Neural cell (in vitro differentiated cells): ENCODE results near the gene CPM.

Experiments
- CTCF ChIP-seq: fragments of 450-650 bp; IDR thresholded peaks from 2 replicates; pipeline ENCODE4 v1.5.1; 2014; ENCODE audit warnings: antibody characterized with exemption, mild to moderate bottlenecking, moderate library complexity; ENCODE audit not compliant: poor library complexity, severe bottlenecking
- EP300 ChIP-seq: fragments of 450-650 bp; conservative IDR thresholded peaks from 2 replicates; pipeline ENCODE4 v1.6.1; 2014; ENCODE audit warnings: antibody characterized with exemption, mild to moderate bottlenecking, moderate library complexity; ENCODE audit not compliant: poor library complexity, severe bottlenecking
- EZH2 ChIP-seq: fragments of 200-600, 300-800 bp; shearing (Covaris generic), sonication (generic); IDR thresholded peaks from 2 replicates; pipeline ENCODE4 v1.6.1; 2014; ENCODE audit warnings: antibody characterized with exemption, low read length, borderline replicate concordance, mild to moderate bottlenecking; ENCODE audit not compliant: insufficient read depth, poor library complexity, severe bottlenecking
- POLR2AphosphoS5 ChIP-seq: IDR thresholded peaks from 2 replicates; pipeline ENCODE4 v1.6.1; 2012
- RAD21 ChIP-seq: fragments of 450-650 bp; conservative IDR thresholded peaks from 2 replicates; pipeline ENCODE4 v1.6.1; 2014; ENCODE audit warnings: antibody characterized with exemption, mild to moderate bottlenecking, moderate library complexity
- REST ChIP-seq: IDR thresholded peaks from 2 replicates; pipeline ENCODE4 v1.6.1; 2012; ENCODE audit warnings: borderline replicate concordance

- TF ChIP-seq EZH2 = no peak
- TF ChIP-seq EP300 = no peak
- no peak for TF ChIP-seq CTCF
- TF ChIP-seq REST = no peak
- TF ChIP-seq RAD21 = no peak
- TF ChIP-seq POLR2AphosphoS5 = no peak
Observed at GRCh38 chr12:68884251-68884650, 48.7 kb downstream of the CPM start.
